Thoracic aorta (tissue), 2 donors: ENCODE results near the gene SDR9C7. TPM values are rescaled to one million over a fixed set of nuclear protein-coding genes. Genes with fewer than 3 reads are reported as not detected.

Experiments used
- ATAC-seq: fragments of 150-250 bp; one replicate; pipeline ENCODE4 v1.8.0; 2017; ENCODE audit warnings: low read depth; ENCODE audit not compliant: insufficient number of reproducible peaks, low FRiP score
- DNase-seq: peaks from one replicate; pipeline ENCODE4 v3.0.0-alpha.2; 2020; ENCODE audit warnings: low spot score
- H3K27ac ChIP-seq, 2 donors: fragments of 200-600 bp; sonication (generic); 1 replicate in 1 of 2; 2 replicates in 1 of 2; pipeline ENCODE4 v1.5.1; 2016; ENCODE audit warnings: mild to moderate bottlenecking in 2 of 2, moderate library complexity in 2 of 2
- H3K27me3 ChIP-seq: fragments of 200-600 bp; sonication (generic); replicated peaks from 2 replicates; pipeline ENCODE4 v1.6.0; 2016; ENCODE audit warnings: mild to moderate bottlenecking; ENCODE audit not compliant: insufficient read depth
- H3K36me3 ChIP-seq: fragments of 200-600 bp; sonication (generic); one replicate; pipeline ENCODE4 v1.5.1; 2016
- H3K4me1 ChIP-seq, 2 donors: fragments of 200-600 bp; sonication (generic); 1 replicate in 1 of 2; 2 replicates in 1 of 2; pipeline versions ENCODE4 v1.5.1 to v1.6.0; 2016; ENCODE audit warnings: low read depth in 2 of 2, mild to moderate bottlenecking in 1 of 2; ENCODE audit not compliant: control insufficient read depth in 1 of 2
- H3K4me3 ChIP-seq: fragments of 200-600 bp; sonication (generic); 2 replicates; pipeline ENCODE4 v1.5.1; 2016; ENCODE audit warnings: mild to moderate bottlenecking
- H3K9me3 ChIP-seq: fragments of 200-600 bp; sonication (generic); 2 replicates; pipeline ENCODE4 v1.5.1; 2016
- total RNA-seq, 2 donors: library from RNA; depleted of rRNA; stranded (reverse); fragments of >200 nt; gene quantifications; one replicate each; pipeline versions ENCODE4 v1.1.0 to v1.2.3, GENCODE V29; 2016
- TF ChIP-seq, protein P1 (sequence below): fragments of 200-600 bp; sonication (generic); IDR thresholded peaks from one replicate; pipeline ENCODE4 v1.5.1; 2019; ENCODE audit warnings: antibody characterized with exemption

SDR9C7 gene
- total RNA-seq, 2 donors from 2014 or later: 0.27 TPM; not detected in 1

GRCh38 chr12:56935157-56935556 lies 949 bp upstream of the SDR9C7 start:
- no peak for DNase-seq
- TF ChIP-seq, protein P1, sequence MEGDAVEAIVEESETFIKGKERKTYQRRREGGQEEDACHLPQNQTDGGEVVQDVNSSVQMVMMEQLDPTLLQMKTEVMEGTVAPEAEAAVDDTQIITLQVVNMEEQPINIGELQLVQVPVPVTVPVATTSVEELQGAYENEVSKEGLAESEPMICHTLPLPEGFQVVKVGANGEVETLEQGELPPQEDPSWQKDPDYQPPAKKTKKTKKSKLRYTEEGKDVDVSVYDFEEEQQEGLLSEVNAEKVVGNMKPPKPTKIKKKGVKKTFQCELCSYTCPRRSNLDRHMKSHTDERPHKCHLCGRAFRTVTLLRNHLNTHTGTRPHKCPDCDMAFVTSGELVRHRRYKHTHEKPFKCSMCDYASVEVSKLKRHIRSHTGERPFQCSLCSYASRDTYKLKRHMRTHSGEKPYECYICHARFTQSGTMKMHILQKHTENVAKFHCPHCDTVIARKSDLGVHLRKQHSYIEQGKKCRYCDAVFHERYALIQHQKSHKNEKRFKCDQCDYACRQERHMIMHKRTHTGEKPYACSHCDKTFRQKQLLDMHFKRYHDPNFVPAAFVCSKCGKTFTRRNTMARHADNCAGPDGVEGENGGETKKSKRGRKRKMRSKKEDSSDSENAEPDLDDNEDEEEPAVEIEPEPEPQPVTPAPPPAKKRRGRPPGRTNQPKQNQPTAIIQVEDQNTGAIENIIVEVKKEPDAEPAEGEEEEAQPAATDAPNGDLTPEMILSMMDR: no peak
- no peaks in the 10 kb centered on the region for H3K36me3 ChIP-seq

DNA sequence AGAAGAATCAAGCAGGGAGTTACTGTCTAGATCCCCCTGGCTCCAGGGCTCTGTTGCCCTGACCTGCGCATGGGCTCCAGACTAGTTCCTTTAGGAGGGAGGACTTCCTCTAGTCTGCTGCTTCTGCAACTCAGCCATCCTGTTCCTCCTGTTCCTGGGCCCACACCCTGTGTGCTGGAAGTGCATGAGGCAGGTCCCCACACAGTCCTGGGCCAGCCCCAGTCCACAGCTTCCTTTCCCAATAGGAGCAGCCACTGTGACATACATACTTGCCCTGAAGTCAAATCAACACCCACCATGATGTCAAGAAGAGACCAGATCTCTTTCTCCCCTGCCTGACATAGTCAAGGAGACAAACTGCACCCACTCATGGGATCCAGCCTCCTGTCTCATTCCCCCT lies 1.3 kb downstream of the SDR9C7 start:
- H3K4me3 ChIP-seq: no peak overlapping the region
- ATAC-seq: no peak
- no peak for DNase-seq
- H3K27me3 ChIP-seq: no peaks in the 10 kb centered on the region
- TF ChIP-seq, protein P1: no peak
- no peaks in the 10 kb centered on the region for H3K9me3 ChIP-seq
- no peaks in the 10 kb centered on the region for H3K36me3 ChIP-seq
- no peaks in the 10 kb centered on the region for H3K4me1 ChIP-seq
- H3K27ac ChIP-seq: no peak overlapping the region

More at GRCh38 chr12:56935157-56935556, 949 bp upstream of the SDR9C7 start:
- ATAC-seq: no peak
- H3K4me3 ChIP-seq: no peak overlapping the region
- H3K4me1 ChIP-seq: no peaks in the 10 kb centered on the region
- H3K9me3 ChIP-seq: no peaks in the 10 kb centered on the region
- H3K27ac ChIP-seq: no peak overlapping the region
- H3K27me3 ChIP-seq: no peaks in the 10 kb centered on the region

- Histone ChIP-seq H3K4me3 (no peak overlapping the region), H3K27me3 (no peaks in the 10 kb centered on the region), H3K27ac (no peak overlapping the region), H3K36me3 (no peaks in the 10 kb centered on the region), H3K9me3 (no peaks in the 10 kb centered on the region), H3K4me1 (no peaks in the 10 kb centered on the region)
- ATAC-seq (no peak), DNase-seq (no peak)
- TF ChIP-seq, protein P1: no peak
Observed at GRCh38 chr12:56932146-56932545, 2.1 kb downstream of the SDR9C7 start.

DNA sequence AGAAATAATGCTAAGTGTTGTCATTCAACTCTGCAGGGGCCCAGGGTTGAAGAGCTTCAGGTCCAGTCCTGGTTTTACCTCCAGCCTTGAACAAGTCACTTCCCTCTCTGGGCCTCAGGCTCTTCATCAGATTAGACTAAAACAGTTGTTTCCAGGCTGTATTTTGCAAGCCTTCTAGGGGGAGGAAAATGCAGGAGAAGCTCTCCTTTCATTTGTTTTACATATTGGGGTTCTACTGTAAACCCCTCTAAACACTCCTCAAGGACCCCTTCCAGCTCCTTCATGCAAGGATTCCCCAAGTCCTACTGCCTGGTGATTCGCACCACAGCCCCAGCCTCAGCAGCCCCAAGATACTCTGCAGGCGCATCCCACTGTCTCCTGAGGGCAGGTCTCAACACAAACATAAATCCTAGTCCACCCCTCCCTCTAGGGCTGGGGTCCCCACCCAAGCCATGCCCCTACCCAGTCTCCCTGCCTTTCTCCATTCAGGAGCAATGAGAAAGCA lies 2.7 kb downstream of the SDR9C7 start:
- ATAC-seq (no peak), DNase-seq (no peak)
- Histone ChIP-seq H3K27ac (no peak overlapping the region), H3K9me3 (no peaks in the 10 kb centered on the region), H3K4me3 (no peak overlapping the region), H3K27me3 (no peaks in the 10 kb centered on the region), H3K4me1 (no peaks in the 10 kb centered on the region), H3K36me3 (no peaks in the 10 kb centered on the region)
- TF ChIP-seq, protein P1: no peak

DNA sequence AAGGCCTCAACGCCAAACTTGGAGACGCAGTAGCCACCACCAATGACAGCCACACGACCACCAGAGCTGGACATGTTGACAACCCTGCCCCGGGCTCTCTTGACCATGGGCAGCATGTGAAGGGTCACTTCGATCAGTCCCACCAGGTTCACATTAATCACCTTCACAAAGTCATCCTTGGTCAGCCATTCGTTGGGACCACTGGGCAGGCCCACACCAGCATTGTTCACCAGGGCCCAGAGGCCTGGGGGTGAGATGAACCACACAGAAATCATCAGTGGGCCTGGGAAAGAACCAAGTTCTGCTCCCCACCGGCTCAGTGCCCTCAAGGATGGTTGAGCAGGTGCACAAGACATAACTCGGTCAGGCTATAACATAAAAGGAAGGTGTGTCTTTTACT lies 4.0 kb downstream of the SDR9C7 start:
- Histone ChIP-seq H3K4me3 (no peak overlapping the region), H3K36me3 (no peaks in the 10 kb centered on the region), H3K4me1 (no peaks in the 10 kb centered on the region), H3K9me3 (no peaks in the 10 kb centered on the region), H3K27ac (no peak overlapping the region), H3K27me3 (no peaks in the 10 kb centered on the region)
- ATAC-seq: no peak
- no peak for DNase-seq
- TF ChIP-seq, protein P1: no peak
